CD4-positive, alpha-beta T cell (primary cell): ENCODE results near the gene PKD1. TPM values are rescaled to one million over a fixed set of nuclear protein-coding genes. Genes with fewer than 3 reads are reported as not detected.

ENCODE experiments used
- ATAC-seq: fragments of 200-7000 bp; cut with Tn5 transposase; one replicate; pipeline ENCODE4 v1.10.0; 2022; ENCODE audit warnings: mild to moderate bottlenecking; ENCODE audit not compliant: poor library complexity
- CTCF ChIA-PET: fragments of 350-600 bp; sonication (Branson Sonifier 250); formaldehyde crosslinking; loops from one replicate; lab custom pipeline; 2021; ENCODE audit warnings: antibody characterized with exemption, inconsistent platforms; lab: Charles Lee
- POLR2A ChIA-PET: fragments of 350-600 bp; sonication (Branson Sonifier 250); formaldehyde crosslinking; loops from one replicate; lab custom pipeline; 2021; ENCODE audit warnings: antibody characterized with exemption, inconsistent platforms; lab: Charles Lee
- DNase-seq, 14 experiments: peaks; one replicate each; pipeline ENCODE4 v3.0.0-alpha.2; 2013 to 2020; ENCODE audit warnings: mixed read lengths in 2 of 14
- H3K27ac ChIP-seq, 2 donors: one replicate each; pipeline versions ENCODE4 v1.5.1 to v1.7.0; 2013; ENCODE audit warnings: low read length in 2 of 2, low read depth in 1 of 2, mild to moderate bottlenecking in 1 of 2
- H3K27me3 ChIP-seq, 2 experiments: 1 replicate in 1 of 2; 2 replicates in 1 of 2; pipeline versions ENCODE4 v1.6.1 to v1.7.0; 2013; ENCODE audit warnings: low read length in 2 of 2, control low read depth in 1 of 2, mild to moderate bottlenecking in 1 of 2, moderate library complexity in 1 of 2; ENCODE audit not compliant: insufficient read depth in 2 of 2, control insufficient read depth in 1 of 2
- H3K36me3 ChIP-seq: one replicate; pipeline ENCODE4 v1.6.1; 2013; ENCODE audit warnings: low read length, control low read depth; ENCODE audit not compliant: insufficient read depth
- H3K4me1 ChIP-seq: one replicate; pipeline ENCODE4 v1.6.1; 2013; ENCODE audit warnings: low read length, control low read depth; ENCODE audit not compliant: insufficient read depth
- H3K4me3 ChIP-seq: one replicate; pipeline ENCODE4 v1.5.1; 2013; ENCODE audit warnings: mild to moderate bottlenecking, low read length, moderate library complexity
- H3K9me3 ChIP-seq, 2 experiments: 1 replicate in 1 of 2; 2 replicates in 1 of 2; pipeline versions ENCODE4 v1.6.1 to v1.7.0; 2013; ENCODE audit warnings: low read length in 2 of 2, mild to moderate bottlenecking in 2 of 2, control low read depth in 1 of 2, moderate library complexity in 1 of 2; ENCODE audit not compliant: control insufficient read depth in 1 of 2, insufficient read depth in 1 of 2
- H3K27ac Mint-ChIP-seq: one replicate; pipeline ENCODE4 v1.8.0; 2020; ENCODE audit warnings: mixed read lengths
- H3K27me3 Mint-ChIP-seq: one replicate; pipeline ENCODE4 v1.8.0; 2021; ENCODE audit warnings: mixed read lengths
- H3K36me3 Mint-ChIP-seq: one replicate; pipeline ENCODE4 v1.8.0; 2021; ENCODE audit warnings: low read depth, mixed read lengths
- H3K4me1 Mint-ChIP-seq: one replicate; pipeline ENCODE4 v1.8.0; 2021; ENCODE audit warnings: low read depth, mixed read lengths
- H3K4me3 Mint-ChIP-seq: one replicate; pipeline ENCODE4 v1.8.0; 2020; ENCODE audit warnings: mild to moderate bottlenecking, mixed read lengths
- H3K9me3 Mint-ChIP-seq: one replicate; pipeline ENCODE4 v1.8.0; 2020; ENCODE audit warnings: mixed read lengths
- intact Hi-C, 2 experiments: fragments of 100-400 bp; cut with DNase I in 1 of 2; cut with micrococcal nuclease in 1 of 2; formaldehyde crosslinking; loops; one replicate each; pipeline versions ENCODE4 v1.15.1 to v1.9.0; 2023 to 2025; cut with DNase I, micrococcal nuclease
- total RNA-seq, 174 experiments: library from RNA in 2 of 174; stranded (reverse) in 2 of 174; gene quantifications; one replicate each; pipeline ENCODE4 v1.2.3 and lab custom pipeline; 2021 to 2026
- TF ChIP-seq, protein P1 (sequence below): fragments of 200-600 bp; IDR thresholded peaks from one replicate; pipeline ENCODE4 v1.8.0; 2022; ENCODE audit warnings: antibody characterized with exemption, mild to moderate bottlenecking

Gene PKD1
- total RNA-seq, 2 experiments from 2014 or later: 80.3 to 85.6 TPM

GRCh38 chr16:2150418-2151187, 14.9 kb upstream of the PKD1 start:
- ChIA-PET POLR2A (interaction anchor here (2.4 kb wide), 1 partner anchor 10 kb away, joined by 10 read pairs; no protein-coding TSS in a partner anchor), CTCF (interaction anchor here (2.0 kb wide), 1 partner anchor 10 kb away, joined by 9 read pairs; no protein-coding TSS in a partner anchor)
- intact Hi-C loops: loop anchor here (5.0 to 10.0 kb wide), 2 partner anchors 286 to 288 kb away; no protein-coding TSS in a partner anchor
- no peak for ATAC-seq
- Histone ChIP-seq H3K27me3 (no peaks in the 10 kb centered on the region), H3K36me3 (peaks cover 15% of the 10 kb centered on the region), H3K27ac (no peak overlapping the region), H3K4me3 (no peak overlapping the region), H3K9me3 (no peaks in the 10 kb centered on the region), H3K4me1 (peaks cover 73% of the 10 kb centered on the region)
- Mint-ChIP-seq H3K9me3 (no peaks in the 10 kb centered on the region), H3K36me3 (peaks cover 19% of the 10 kb centered on the region), H3K27ac (no peak overlapping the region), H3K27me3 (no peaks in the 10 kb centered on the region), H3K4me1 (peaks cover 32% of the 10 kb centered on the region), H3K4me3 (no peak overlapping the region)
- no peak for DNase-seq
- TF ChIP-seq, protein P1, sequence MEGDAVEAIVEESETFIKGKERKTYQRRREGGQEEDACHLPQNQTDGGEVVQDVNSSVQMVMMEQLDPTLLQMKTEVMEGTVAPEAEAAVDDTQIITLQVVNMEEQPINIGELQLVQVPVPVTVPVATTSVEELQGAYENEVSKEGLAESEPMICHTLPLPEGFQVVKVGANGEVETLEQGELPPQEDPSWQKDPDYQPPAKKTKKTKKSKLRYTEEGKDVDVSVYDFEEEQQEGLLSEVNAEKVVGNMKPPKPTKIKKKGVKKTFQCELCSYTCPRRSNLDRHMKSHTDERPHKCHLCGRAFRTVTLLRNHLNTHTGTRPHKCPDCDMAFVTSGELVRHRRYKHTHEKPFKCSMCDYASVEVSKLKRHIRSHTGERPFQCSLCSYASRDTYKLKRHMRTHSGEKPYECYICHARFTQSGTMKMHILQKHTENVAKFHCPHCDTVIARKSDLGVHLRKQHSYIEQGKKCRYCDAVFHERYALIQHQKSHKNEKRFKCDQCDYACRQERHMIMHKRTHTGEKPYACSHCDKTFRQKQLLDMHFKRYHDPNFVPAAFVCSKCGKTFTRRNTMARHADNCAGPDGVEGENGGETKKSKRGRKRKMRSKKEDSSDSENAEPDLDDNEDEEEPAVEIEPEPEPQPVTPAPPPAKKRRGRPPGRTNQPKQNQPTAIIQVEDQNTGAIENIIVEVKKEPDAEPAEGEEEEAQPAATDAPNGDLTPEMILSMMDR: no peak

- H3K9me3 Mint-ChIP-seq: no peaks in the 10 kb centered on the region
- H3K9me3 ChIP-seq: no peaks in the 10 kb centered on the region
- peaks cover 12% of the 10 kb centered on the region for H3K36me3 Mint-ChIP-seq
- ATAC-seq (no peak), DNase-seq (no peak)
- no peak overlapping the region for H3K27ac Mint-ChIP-seq
- H3K27ac ChIP-seq: no peak overlapping the region
- peaks cover 15% of the 10 kb centered on the region for H3K36me3 ChIP-seq
- H3K27me3 Mint-ChIP-seq: no peaks in the 10 kb centered on the region
- CTCF ChIA-PET: no interaction called here
- H3K4me1 Mint-ChIP-seq: peaks cover 26% of the 10 kb centered on the region
- no peaks in the 10 kb centered on the region for H3K27me3 ChIP-seq
- POLR2A ChIA-PET: no interaction called here
- TF ChIP-seq, protein P1: no peak
- H3K4me3 Mint-ChIP-seq: peak overlapping the region; percentile 42
- peaks cover 70% of the 10 kb centered on the region for H3K4me1 ChIP-seq
- intact Hi-C loops: loop anchor here (5.0 to 10.0 kb wide), 3 partner anchors 285 to 375 kb away; partner anchors contain the start of genes EME2 (in 1 of the 2), MRPS34 (in 1 of the 2) and NME3 (in 1 of the 2)
- no peak overlapping the region for H3K4me3 ChIP-seq
Observed at GRCh38 chr16:2149630-2150417, 14.1 kb upstream of the PKD1 start.

DNA sequence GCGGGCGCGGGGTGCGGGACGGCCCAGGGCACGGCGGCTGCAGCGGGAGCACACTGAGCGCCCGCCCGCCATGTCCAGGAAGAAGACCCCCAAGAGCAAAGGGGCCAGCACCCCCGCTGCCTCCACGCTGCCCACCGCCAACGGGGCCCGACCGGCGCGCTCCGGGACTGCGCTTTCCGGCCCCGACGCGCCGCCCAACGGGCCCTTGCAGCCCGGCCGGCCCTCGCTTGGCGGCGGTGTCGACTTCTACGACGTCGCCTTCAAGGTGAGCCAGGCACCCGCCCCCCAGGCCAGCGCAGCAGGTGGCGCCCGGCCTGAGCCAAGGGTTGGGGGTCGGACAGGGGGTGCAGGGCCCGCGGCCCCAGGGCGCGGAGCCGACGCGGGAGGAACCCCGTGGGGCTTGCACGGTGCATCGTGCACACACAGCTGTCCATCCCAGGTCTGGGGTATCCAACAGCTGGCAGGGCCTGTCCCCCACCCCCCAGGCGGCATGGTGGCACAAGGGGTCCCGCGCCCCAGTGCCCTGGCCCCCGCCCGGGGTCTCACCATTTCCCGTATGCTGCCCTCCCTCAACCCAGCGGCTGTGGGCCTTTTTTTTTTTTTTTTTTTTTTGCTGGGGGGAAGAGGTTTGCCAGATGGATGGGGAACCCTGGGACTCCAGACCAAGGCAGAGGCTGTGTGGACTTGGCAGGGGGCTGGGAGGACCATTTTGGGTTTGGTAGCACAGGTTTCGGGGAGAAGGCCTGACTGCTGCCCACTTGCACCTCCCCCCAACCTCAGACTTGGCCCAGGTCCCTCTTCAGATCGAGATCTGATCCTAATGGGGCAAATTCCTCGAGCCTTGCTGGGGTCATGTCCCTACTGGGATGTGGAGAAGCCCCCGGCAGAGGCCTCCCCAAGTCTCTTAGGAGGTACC, 13.3 kb upstream of the PKD1 start:
- CTCF ChIA-PET: no interaction called here
- intact Hi-C loops: loop anchor here in 1 of 2 experiments (10.0 kb wide), 1 partner anchor 374 kb away; the partner anchor contains the start of genes EME2, MRPS34 and NME3

More for the DNA sequence above, 13.3 kb upstream of the PKD1 start:
- Histone ChIP-seq H3K36me3 (peaks cover 15% of the 10 kb centered on the region), H3K4me1 (peaks cover 61% of the 10 kb centered on the region), H3K4me3 (peak overlapping the region; percentile 15), H3K9me3 (no peaks in the 10 kb centered on the region), H3K27me3 (no peaks in the 10 kb centered on the region), H3K27ac (no peak overlapping the region)
- DNase-seq (peak in 5 of 14 experiments; percentile 20 to 63 (median 26)), ATAC-seq (peak; percentile 9)
- H3K4me3 Mint-ChIP-seq: peak overlapping the region; percentile 42
- H3K27ac Mint-ChIP-seq: no peak overlapping the region
- no peaks in the 10 kb centered on the region for H3K27me3 Mint-ChIP-seq
- peaks cover 17% of the 10 kb centered on the region for H3K4me1 Mint-ChIP-seq
- POLR2A ChIA-PET: no interaction called here
- peaks cover 8% of the 10 kb centered on the region for H3K36me3 Mint-ChIP-seq
- no peaks in the 10 kb centered on the region for H3K9me3 Mint-ChIP-seq
- TF ChIP-seq, protein P1: no peak
